Measurements from ENCODE around the gene CASP8AP2.
"Not testable (repeated sequence)": the region's sequence is repeated elsewhere in the genome, so short reads cannot be mapped to it uniquely, and the experiment has no call there.

The CASP8AP2 gene

GRCh38 chr6:89890845-89891528, 61.3 kb downstream of the CASP8AP2 start:
- not testable (repeated sequence) for DNase-seq

- DNase-seq: not testable (repeated sequence)
Observed at GRCh38 chr6:89892577-89892976, 62.9 kb downstream of the CASP8AP2 start.

GRCh38 chr6:89894169-89894568, 64.5 kb downstream of the CASP8AP2 start, which contains the start of gene GJA10:
TSS of gene GJA10 (plus strand) at chr6:89894469. CDS start at chr6:89894469, 0 bp downstream.
- DNase-seq: no peak

- no peak for DNase-seq
Observed at GRCh38 chr6:89895276-89895874, 65.7 kb downstream of the CASP8AP2 start.

DNA sequence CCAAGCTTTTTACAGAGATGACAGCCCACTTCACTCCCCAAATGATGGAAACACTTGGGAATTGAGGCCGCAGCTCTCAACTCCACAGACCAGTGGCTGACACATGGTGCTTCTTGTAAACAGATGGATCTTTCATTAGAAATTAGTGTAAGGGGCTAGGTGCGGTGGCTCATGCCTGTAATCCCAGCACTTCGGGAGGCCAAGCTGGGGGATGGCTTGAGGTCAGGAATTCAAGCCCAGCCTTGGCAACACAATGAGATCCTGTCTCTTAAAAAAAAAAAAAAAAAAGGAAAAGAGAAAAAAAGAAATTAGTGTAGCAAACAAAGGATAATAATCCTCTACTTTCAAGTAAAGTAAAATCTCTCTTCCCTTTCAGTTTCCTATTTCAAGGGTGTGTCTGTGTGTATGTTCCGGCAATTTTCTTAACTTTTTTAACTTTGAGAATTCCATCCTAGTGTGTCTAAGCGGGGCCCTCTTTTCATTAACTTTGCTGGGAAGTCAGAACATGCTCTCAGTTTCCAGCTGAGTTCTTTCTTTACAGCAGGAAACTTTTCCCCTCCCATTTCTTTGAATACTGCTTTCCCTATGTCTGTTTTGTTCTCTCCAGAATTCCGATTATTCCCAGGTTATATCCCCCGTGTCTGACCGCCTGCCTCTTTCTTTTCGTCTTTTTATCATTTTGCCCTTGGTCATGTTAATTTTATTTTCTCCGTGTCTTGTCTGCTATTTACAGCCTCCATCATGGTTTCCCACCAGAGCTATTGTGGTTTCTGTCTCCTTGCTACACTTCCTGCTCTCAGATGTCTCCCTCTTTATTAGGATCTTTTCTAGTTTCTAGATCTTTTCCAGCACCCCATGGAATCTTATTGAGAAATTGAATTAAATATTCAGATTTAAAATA, 80.6 kb downstream of the CASP8AP2 start:
- DNase-seq: not testable (repeated sequence)

- DNase-seq: no peak
Observed at GRCh38 chr6:89910902-89911240, 81.2 kb downstream of the CASP8AP2 start.

DNA sequence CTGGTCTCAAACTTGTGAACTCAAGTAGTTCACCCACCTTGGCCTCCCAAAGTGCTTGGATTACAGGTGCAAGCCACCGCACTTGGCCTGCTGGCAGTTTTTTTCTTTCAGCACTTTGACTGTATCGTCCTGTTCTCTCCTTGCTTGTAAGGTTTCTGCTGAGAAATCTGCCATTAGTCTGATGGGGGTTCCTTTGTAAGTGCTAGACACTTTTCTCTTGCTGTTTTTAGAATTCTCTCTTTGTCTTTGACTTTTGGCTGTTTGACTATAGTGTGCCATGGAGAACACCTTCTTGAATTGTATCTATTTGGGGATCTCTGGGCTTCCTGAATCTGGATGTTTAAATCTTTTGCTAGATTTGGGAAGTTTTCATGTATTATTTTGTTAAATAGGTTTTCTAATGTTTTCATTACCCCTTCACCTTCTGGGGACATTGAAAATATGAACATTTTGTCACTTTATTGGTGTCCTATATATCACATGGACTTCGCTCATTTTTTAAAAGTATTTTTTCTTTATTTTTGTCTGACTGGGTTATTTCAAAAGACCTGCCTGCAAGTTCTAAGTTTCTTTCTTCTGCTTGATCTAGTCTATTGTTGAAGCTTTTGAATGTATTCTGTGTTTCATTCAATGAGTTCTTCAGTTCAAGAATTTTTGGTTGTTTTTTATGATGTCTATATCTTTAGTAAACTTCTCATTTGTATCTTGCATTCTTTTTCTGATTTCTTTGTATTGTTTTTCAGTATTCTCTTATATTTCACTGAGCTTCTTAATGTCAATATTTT, 86.6 kb downstream of the CASP8AP2 start:
- DNase-seq: no peak

DNA sequence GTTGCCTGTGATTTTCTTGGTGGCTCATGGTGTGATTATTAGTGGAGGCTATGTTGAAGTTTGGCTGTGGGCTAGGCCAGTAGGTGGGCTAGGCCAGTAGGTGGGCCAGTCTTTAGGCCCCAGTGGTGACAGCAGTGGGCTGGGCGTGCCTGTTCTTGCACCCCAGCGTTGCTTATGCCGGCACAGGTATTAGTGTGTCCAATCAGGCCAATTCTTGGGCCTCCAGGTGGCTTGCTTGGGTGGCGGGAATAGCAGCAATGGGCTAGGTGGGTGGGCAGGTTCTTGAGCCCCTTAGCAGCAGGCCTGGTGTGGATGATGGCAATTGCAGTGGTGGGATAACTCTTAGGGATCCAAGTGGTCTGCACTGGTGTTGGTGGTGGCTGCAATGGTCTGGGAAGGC, 87.5 kb downstream of the CASP8AP2 start:
- DNase-seq: no peak

- no peak for DNase-seq
Observed at GRCh38 chr6:89917801-89918366, 88.2 kb downstream of the CASP8AP2 start.
